Lower lobe of right lung (tissue), 2 donors: ENCODE measurements around the gene LONP2. TPM values are rescaled to one million over a fixed set of nuclear protein-coding genes. Genes with fewer than 3 reads are reported as not detected.

Experiments used
- ATAC-seq, 2 donors: fragments of 200-7000 bp; cut with Tn5 transposase; one replicate each; pipeline ENCODE4 v1.9.1; 2020 to 2022; ENCODE audit warnings: mild to moderate bottlenecking in 2 of 2, moderate library complexity in 2 of 2
- DNase-seq: peaks from one replicate; pipeline ENCODE4 v3.0.0-alpha.2; 2020
- H3K27ac ChIP-seq: fragments of 200-600 bp; one replicate; pipeline ENCODE4 v1.8.0; 2022
- H3K27me3 ChIP-seq: fragments of 200-600 bp; one replicate; pipeline ENCODE4 v1.8.0; 2022; ENCODE audit warnings: low read depth
- H3K36me3 ChIP-seq: fragments of 200-600 bp; one replicate; pipeline ENCODE4 v1.8.0; 2022; ENCODE audit warnings: mild to moderate bottlenecking
- H3K4me1 ChIP-seq: fragments of 200-600 bp; one replicate; pipeline ENCODE4 v1.8.0; 2022
- H3K4me3 ChIP-seq: fragments of 200-600 bp; one replicate; pipeline ENCODE4 v1.8.0; 2022; ENCODE audit warnings: mild to moderate bottlenecking
- H3K9me3 ChIP-seq: fragments of 200-600 bp; one replicate; pipeline ENCODE4 v1.8.0; 2022
- intact Hi-C: fragments of 100-400 bp; cut with DNase I; formaldehyde crosslinking; loops from one replicate; pipeline ENCODE4 v1.11.0; 2022
- total RNA-seq: library from RNA; stranded (reverse); fragmentation: NEBNext Ultra II Directional; extraction: Animal tissue kit (Norgen Biotek cat#: 25700); gene quantifications from one replicate; pipeline ENCODE4 v1.2.1, GENCODE V29; 2021
- TF ChIP-seq, protein P1 (sequence below): fragments of 200-600 bp; IDR thresholded peaks from one replicate; pipeline ENCODE4 v1.8.0; 2022; ENCODE audit warnings: antibody characterized with exemption, mild to moderate bottlenecking
- donor health status: DM: no; HTN: yes; CAD: no; lungs with severe emphysema.

Gene LONP2
- total RNA-seq, 1 donor from 2014 or later: 61.0 TPM

DNA sequence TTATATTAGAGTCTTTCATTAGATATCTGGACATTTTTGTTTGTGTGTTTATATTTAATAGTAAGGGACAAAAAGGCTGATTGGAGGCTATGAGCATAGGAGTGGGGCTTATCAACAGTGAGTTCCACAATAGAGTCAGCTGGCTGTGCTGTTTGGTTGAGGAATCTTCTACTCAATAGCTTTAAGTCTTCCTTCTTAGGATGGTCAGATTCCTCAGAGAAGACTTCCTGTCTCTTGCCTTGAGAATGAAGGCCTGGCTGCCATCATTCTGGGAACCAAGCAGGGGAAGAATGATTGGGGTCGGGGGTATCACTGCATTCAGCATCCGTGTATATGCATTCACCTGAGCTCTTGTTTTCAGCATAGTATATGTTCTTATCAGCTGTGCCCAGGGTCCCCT lies 35.1 kb downstream of the LONP2 start:
- H3K27me3 ChIP-seq: no peaks in the 10 kb centered on the region
- H3K9me3 ChIP-seq: no peaks in the 10 kb centered on the region
- H3K4me3 ChIP-seq: no peak overlapping the region
- intact Hi-C loops: no loop called here
- H3K36me3 ChIP-seq: peaks cover 17% of the 10 kb centered on the region
- no peak overlapping the region for H3K27ac ChIP-seq
- DNase-seq (no peak), ATAC-seq (no peak)
- H3K4me1 ChIP-seq: peaks cover 10% of the 10 kb centered on the region
- TF ChIP-seq, protein P1, sequence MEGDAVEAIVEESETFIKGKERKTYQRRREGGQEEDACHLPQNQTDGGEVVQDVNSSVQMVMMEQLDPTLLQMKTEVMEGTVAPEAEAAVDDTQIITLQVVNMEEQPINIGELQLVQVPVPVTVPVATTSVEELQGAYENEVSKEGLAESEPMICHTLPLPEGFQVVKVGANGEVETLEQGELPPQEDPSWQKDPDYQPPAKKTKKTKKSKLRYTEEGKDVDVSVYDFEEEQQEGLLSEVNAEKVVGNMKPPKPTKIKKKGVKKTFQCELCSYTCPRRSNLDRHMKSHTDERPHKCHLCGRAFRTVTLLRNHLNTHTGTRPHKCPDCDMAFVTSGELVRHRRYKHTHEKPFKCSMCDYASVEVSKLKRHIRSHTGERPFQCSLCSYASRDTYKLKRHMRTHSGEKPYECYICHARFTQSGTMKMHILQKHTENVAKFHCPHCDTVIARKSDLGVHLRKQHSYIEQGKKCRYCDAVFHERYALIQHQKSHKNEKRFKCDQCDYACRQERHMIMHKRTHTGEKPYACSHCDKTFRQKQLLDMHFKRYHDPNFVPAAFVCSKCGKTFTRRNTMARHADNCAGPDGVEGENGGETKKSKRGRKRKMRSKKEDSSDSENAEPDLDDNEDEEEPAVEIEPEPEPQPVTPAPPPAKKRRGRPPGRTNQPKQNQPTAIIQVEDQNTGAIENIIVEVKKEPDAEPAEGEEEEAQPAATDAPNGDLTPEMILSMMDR: no peak

DNA sequence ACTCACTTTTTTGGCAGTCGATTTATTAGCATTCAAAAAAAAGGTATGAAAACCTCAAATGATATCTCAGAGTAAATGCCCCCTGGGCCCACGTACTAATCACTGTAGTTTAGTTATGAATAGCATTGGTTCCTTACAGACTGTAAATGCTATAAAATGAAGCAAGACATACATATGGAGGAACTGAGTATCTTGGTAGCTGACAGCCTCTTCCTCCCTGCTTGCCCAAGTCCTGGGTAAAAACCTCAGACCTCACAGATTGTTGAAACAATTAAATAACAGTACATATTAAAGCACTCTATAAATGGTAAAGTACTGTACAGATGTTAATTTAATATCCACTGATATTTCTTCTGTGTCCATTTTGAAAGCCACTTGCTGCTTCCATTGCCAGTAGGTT lies 36.4 kb downstream of the LONP2 start:
- Histone ChIP-seq H3K4me1 (peaks cover 10% of the 10 kb centered on the region), H3K9me3 (no peaks in the 10 kb centered on the region), H3K36me3 (peaks cover 13% of the 10 kb centered on the region), H3K27me3 (no peaks in the 10 kb centered on the region), H3K27ac (no peak overlapping the region), H3K4me3 (no peak overlapping the region)
- ATAC-seq: no peak
- DNase-seq: no peak
- intact Hi-C loops: no loop called here
- TF ChIP-seq, protein P1: no peak

DNA sequence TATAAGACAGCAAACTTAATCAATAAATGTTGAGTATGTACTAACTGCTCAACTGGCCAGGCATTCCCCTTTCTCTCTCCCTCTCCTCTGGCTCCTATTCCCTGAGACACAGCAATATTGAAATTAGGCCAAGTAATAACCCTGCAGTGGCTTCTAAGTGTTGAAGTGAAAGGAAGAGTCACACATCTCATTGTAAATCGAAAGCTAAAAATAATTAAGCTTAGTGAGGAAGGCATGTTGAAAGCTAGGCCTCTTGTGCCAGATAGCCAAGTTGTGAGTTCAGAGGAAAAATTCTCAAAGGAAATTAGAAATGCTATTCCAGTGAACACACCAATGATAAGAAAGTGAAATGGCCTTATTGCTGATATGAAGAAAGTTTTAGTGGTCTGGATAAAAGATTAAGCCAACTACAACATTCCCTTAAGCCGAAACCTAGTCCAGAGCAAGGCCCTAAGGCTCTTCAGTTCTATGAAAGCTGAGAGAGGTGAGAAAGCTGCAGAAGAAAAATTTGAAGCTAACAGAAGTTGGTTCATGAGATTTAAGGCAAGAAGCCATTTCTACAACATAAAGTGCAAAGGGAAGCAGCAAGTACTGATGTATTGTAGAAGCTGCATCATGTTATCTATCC lies 38.6 kb downstream of the LONP2 start:
- Histone ChIP-seq H3K4me1 (peaks cover 10% of the 10 kb centered on the region), H3K27me3 (no peaks in the 10 kb centered on the region), H3K27ac (peak overlapping the region; percentile 0), H3K4me3 (no peak overlapping the region), H3K36me3 (peaks cover 19% of the 10 kb centered on the region), H3K9me3 (peaks cover 9% of the 10 kb centered on the region)
- TF ChIP-seq, protein P1: no peak
- DNase-seq (no peak), ATAC-seq (no peak)
- intact Hi-C loops: no loop called here

DNA sequence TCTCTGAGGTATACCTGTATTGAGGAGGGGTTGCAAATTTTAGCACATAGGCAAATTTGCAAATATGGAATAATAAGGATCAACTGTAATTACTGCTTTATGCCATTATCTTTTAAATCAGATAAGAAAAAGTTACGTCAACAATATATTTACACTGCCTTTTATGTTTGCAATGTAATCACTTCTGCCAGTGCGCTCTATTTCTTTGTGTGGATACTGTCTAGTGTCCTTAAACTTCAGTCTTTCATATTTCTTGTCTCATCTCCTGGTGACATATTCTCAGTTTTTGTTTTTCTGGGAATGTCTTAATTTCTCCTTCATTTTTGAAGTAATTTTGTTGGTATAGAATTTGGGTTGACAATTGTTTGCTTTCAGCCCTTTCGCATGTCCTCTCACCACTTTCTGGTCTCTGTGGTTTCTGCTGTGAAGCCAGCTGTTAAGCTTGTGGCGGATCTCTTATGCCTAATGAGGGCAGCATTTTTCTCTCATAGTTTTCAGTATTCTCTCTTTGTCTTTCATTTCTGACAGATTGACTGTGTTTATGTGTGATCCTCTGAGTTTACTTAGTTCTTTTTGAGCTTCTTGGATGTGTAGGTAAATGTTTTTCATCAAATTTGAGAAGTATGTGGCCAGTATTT lies 40.8 kb downstream of the LONP2 start:
- intact Hi-C loops: no loop called here
- Histone ChIP-seq H3K36me3 (peaks cover 35% of the 10 kb centered on the region), H3K4me3 (no peak overlapping the region), H3K9me3 (peaks cover 9% of the 10 kb centered on the region), H3K4me1 (peaks cover under 1% of the 10 kb centered on the region), H3K27me3 (no peaks in the 10 kb centered on the region), H3K27ac (no peak overlapping the region)
- TF ChIP-seq, protein P1: no peak
- DNase-seq: no peak
- no peak for ATAC-seq

DNA sequence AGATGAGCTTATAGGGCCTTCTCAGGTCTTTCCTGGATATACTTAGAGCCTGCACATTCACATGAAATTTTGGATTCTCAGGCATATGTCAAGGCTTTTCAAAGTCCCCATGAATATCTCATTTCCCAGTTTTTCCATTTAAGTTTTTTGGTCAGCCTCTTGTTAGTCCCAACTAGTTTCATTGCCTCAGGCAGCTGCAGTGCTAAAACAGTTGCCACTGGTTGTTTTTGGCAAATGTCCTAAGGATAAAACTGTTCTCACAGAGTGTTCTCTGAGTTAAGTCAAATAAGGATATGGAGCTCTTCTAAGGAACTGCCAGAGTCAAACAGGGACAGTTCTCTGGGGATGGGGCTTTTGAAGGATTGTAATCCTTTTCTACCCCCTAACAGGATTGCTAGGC lies 43.1 kb downstream of the LONP2 start:
- no peaks in the 10 kb centered on the region for H3K4me1 ChIP-seq
- H3K27ac ChIP-seq: no peak overlapping the region
- TF ChIP-seq, protein P1: no peak
- peaks cover 9% of the 10 kb centered on the region for H3K9me3 ChIP-seq
- peaks cover 50% of the 10 kb centered on the region for H3K36me3 ChIP-seq
- H3K27me3 ChIP-seq: no peaks in the 10 kb centered on the region
- no peak for DNase-seq
- intact Hi-C loops: no loop called here
- ATAC-seq: no peak
- H3K4me3 ChIP-seq: no peak overlapping the region
